Right cardiac atrium (tissue), 5 donors: ENCODE data around the gene CDH4. TPM values are rescaled to one million over a fixed set of nuclear protein-coding genes. Genes with fewer than 3 reads are reported as not detected.

ENCODE experiments used
- ATAC-seq, 2 donors: fragments of 200-7000 bp; cut with Tn5 transposase; one replicate each; pipeline versions ENCODE4 v1.8.0 to v1.9.1; 2020; ENCODE audit warnings: moderate library complexity in 2 of 2, mild to moderate bottlenecking in 1 of 2
- DNase-seq, 3 donors: peaks; one replicate each; pipeline ENCODE4 v3.0.0-alpha.2; 2020
- H3K27ac ChIP-seq: one replicate; pipeline ENCODE4 v1.5.1; 2013; ENCODE audit warnings: mild to moderate bottlenecking, low read length, control low read depth, moderate library complexity
- H3K27me3 ChIP-seq: one replicate; pipeline ENCODE4 v1.6.1; 2013; ENCODE audit not compliant: control insufficient read depth, insufficient read depth
- H3K4me1 ChIP-seq: one replicate; pipeline ENCODE4 v1.6.1; 2013; ENCODE audit warnings: low read length; ENCODE audit not compliant: control insufficient read depth, insufficient read depth
- H3K4me3 ChIP-seq: one replicate; pipeline ENCODE4 v1.5.1; 2013; ENCODE audit warnings: low read length, control low read depth
- H3K9me3 ChIP-seq: one replicate; pipeline ENCODE4 v1.6.1; 2013; ENCODE audit warnings: low read length; ENCODE audit not compliant: control insufficient read depth
- WGBS: extraction: QIAGEN DNeasy Blood & Tissue Kit; methylation state at CpG from one replicate; pipeline ENCODE4 v1.1.7; 2013; 5-methylcytosine and 5-hydroxymethylcytosine counted together
- intact Hi-C, 4 donors: fragments of 100-400 bp; cut with DNase I; formaldehyde crosslinking; loops; one replicate each; pipeline versions ENCODE4 v1.11.0 to v1.14.0; 2022 to 2023
- polyA plus RNA-seq: library from polyadenylated mRNA; stranded (reverse); fragments of 200-250 nt; gene quantifications from one replicate; pipeline ENCODE4 v1.2.3, GENCODE V29; 2013
- total RNA-seq, 4 donors: library from RNA; stranded (reverse); fragmentation: NEBNext Ultra II Directional; extraction: Animal tissue kit (Norgen Biotek cat#: 25700); gene quantifications; one replicate each; pipeline ENCODE4 v1.2.1, GENCODE V29; 2021
- donor health status: healthy with polysubstance abuse.
- donor health status: DM: no; HTN: yes; CAD: no.
- donor health status: DM: no; HTN: no; CAD: no.
- donor health status: DM: no; HTN: yes; CAD: no; lungs with severe emphysema.
- donor health status: DM: yes; HTN: yes; CAD: no.

The CDH4 gene
- total and polyA plus RNA-seq, 5 donors, result 0.21 to 1.0 (median 0.39) TPM

- no peaks in the 10 kb centered on the region for H3K4me1 ChIP-seq
- intact Hi-C loops, result no loop called here
- 98% methylated on average over 2 of the region's 2 CpGs for WGBS
- no peaks in the 10 kb centered on the region for H3K9me3 ChIP-seq
- ATAC-seq (no peak), DNase-seq (no peak)
- no peak overlapping the region for H3K27ac ChIP-seq
- no peaks in the 10 kb centered on the region for H3K27me3 ChIP-seq
- H3K4me3 ChIP-seq, result no peak overlapping the region
These were observed 333.7 kb downstream of the CDH4 start for GRCh38 chr20:61585764-61586163.

- WGBS, result 73% methylated on average over 7 of the region's 7 CpGs
These were observed 335.0 kb downstream of the CDH4 start for GRCh38 chr20:61587036-61587435.

DNA sequence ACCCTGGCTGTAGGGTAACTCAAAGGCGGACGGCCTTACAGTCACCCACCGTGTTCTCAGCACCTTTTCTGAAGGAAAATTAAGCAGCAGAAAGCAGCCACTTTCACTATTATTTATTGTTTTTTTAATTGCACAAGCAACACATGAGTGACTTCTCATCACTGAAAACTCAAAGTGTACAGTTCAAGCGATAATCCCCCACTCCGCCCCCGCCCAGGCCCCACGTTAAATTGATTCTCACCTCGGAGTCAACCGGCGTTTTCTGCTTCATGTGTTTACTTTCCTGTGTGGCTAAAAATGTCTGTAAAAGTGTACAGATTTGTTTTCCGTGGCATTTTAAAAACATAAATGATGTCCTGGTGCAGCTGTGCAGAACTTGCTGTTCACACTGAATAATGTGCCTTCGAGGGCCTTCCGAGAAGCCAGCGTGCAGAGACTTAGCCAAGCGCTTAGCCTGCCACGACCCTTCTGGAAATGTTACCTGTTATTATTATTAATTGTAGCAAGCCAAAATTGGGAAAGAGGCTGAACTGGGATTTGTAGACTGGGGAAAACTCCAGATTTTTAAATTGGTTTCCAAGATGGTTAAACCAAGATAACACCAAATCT lies 335.7 kb downstream of the CDH4 start:
- WGBS, result 88% methylated on average over 16 of the region's 16 CpGs
- DNase-seq, result no peak
- no peak overlapping the region for H3K4me3 ChIP-seq
- intact Hi-C loops, result no loop called here
- no peaks in the 10 kb centered on the region for H3K4me1 ChIP-seq
- ATAC-seq, result no peak
- no peaks in the 10 kb centered on the region for H3K9me3 ChIP-seq
- no peaks in the 10 kb centered on the region for H3K27me3 ChIP-seq
- no peak overlapping the region for H3K27ac ChIP-seq

More at GRCh38 chr20:61587036-61587435, 335.0 kb downstream of the CDH4 start:
- Histone ChIP-seq H3K9me3 (no peaks in the 10 kb centered on the region), H3K4me3 (no peak overlapping the region), H3K4me1 (no peaks in the 10 kb centered on the region), H3K27ac (no peak overlapping the region), H3K27me3 (no peaks in the 10 kb centered on the region)
- no peak for DNase-seq
- no peak for ATAC-seq
- intact Hi-C loops, result no loop called here

- intact Hi-C loops, result no loop called here
- Histone ChIP-seq H3K27me3 (no peaks in the 10 kb centered on the region), H3K27ac (no peak overlapping the region), H3K9me3 (no peaks in the 10 kb centered on the region), H3K4me3 (no peak overlapping the region), H3K4me1 (no peaks in the 10 kb centered on the region)
- DNase-seq (no peak), ATAC-seq (no peak)
- 31% methylated on average over 29 of the region's 29 CpGs for WGBS
These were observed 336.6 kb downstream of the CDH4 start for GRCh38 chr20:61588411-61589385.

DNA sequence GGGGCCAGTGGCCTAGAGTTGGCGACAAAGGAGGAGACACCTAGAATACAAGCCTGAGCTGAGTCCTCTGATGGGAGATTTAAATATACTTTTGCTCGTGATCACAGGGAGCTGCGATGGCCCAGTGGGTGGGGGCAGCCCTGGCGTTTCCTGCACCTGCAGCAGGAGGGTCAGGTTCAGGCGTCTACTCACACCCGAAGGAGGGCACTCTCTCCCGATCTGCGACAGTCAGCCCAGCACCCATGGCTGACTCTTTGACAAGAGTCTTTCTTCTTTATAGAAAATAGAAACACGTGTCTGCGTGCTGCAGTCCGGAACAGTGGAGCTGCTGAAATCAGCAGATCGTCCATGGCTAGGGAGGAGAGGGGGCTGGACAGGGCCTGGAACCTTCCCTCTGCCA lies 338.2 kb downstream of the CDH4 start:
- Histone ChIP-seq H3K27ac (no peak overlapping the region), H3K27me3 (no peaks in the 10 kb centered on the region), H3K4me1 (no peaks in the 10 kb centered on the region), H3K9me3 (no peaks in the 10 kb centered on the region), H3K4me3 (no peak overlapping the region)
- 80% methylated on average over 12 of the region's 12 CpGs for WGBS
- ATAC-seq, result no peak
- DNase-seq, result no peak
- intact Hi-C loops, result no loop called here

DNA sequence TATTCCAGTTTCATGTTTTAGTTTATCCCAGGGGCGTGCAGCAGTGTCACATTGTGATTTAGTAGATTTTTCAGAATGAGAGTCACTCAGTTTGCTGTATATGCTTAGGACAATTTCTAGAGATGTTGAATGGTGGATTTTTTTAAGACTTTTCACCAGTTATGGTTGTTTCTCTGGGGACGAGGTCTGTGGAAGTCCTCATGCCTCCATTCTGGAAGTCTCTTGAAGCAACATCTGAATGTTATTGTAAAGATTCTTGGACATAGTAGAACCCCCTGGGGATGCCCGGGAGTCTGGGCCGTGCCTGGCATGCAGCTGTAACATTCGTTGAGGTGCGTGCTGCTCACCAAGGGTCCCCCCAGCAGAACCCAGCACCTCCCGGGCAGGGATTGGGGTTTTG lies 341.5 kb downstream of the CDH4 start:
- no peak overlapping the region for H3K27ac ChIP-seq
- DNase-seq, result no peak
- ATAC-seq, result no peak
- WGBS, result 88% methylated on average over 7 of the region's 7 CpGs
- H3K4me3 ChIP-seq, result no peak overlapping the region
- intact Hi-C loops, result no loop called here
- no peaks in the 10 kb centered on the region for H3K9me3 ChIP-seq
- H3K27me3 ChIP-seq, result no peaks in the 10 kb centered on the region
- no peaks in the 10 kb centered on the region for H3K4me1 ChIP-seq

DNA sequence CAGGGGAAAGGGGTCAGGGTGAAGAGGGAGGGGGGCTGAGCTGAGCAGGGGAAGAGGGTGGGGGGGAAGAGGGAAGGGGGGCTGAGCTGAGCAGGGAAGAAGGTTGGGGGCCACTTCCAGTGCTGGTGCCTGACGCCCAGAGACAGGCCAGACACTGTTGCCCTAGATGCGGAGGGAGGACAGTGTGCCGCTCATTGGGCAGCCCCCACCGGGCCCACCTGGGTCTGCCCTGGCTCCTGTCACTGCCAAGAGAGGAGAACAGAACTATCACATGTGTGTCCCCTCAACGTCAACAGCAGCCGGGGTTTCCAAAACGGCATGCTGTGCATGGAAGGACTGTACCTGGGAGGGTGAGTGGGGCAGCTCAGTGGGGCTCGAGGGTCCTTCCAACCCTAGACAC lies 342.1 kb downstream of the CDH4 start:
- no peaks in the 10 kb centered on the region for H3K27me3 ChIP-seq
- 80% methylated on average over 8 of the region's 8 CpGs for WGBS

GRCh38 chr20:61595216-61595615 lies 343.2 kb downstream of the CDH4 start:
- Histone ChIP-seq H3K27ac (no peak overlapping the region), H3K9me3 (no peaks in the 10 kb centered on the region), H3K27me3 (no peaks in the 10 kb centered on the region), H3K4me1 (no peaks in the 10 kb centered on the region), H3K4me3 (no peak overlapping the region)
- ATAC-seq (no peak), DNase-seq (no peak)
- intact Hi-C loops, result no loop called here
- WGBS, result 87% methylated on average over 13 of the region's 13 CpGs

More for the DNA sequence above, 342.1 kb downstream of the CDH4 start:
- H3K27ac ChIP-seq, result no peak overlapping the region
- H3K4me3 ChIP-seq, result no peak overlapping the region
- no peaks in the 10 kb centered on the region for H3K4me1 ChIP-seq
- H3K9me3 ChIP-seq, result no peaks in the 10 kb centered on the region
- intact Hi-C loops, result no loop called here
- ATAC-seq, result no peak
- DNase-seq, result no peak

GRCh38 chr20:61596687-61597330 lies 344.7 kb downstream of the CDH4 start:
- no peak for DNase-seq
- 68% methylated on average over 8 of the region's 8 CpGs for WGBS
- intact Hi-C loops, result no loop called here
- no peak for ATAC-seq
- H3K4me3 ChIP-seq, result no peak overlapping the region
- no peaks in the 10 kb centered on the region for H3K27me3 ChIP-seq
- H3K4me1 ChIP-seq, result no peaks in the 10 kb centered on the region
- H3K9me3 ChIP-seq, result no peaks in the 10 kb centered on the region
- H3K27ac ChIP-seq, result no peak overlapping the region

DNA sequence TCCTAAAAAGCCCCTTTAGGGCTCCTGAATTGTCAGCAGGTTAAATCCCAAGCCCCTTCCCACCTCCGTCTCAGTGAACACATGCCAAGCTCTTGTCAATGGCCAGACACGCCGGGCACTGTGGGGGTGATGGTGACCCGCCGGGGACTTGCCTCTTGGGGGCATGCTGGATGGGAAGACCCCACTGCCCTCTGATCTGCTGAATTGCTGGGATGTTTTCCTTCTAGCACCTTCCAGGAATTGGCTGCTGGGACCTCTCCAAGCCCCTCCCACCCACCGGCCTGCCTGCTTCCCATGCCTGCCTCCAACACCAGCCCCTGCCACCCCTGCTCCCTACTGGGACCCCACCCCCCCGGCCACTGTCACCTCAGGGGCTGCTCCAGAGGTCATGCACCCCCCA lies 345.9 kb downstream of the CDH4 start:
- Histone ChIP-seq H3K27ac (no peak overlapping the region), H3K4me1 (no peaks in the 10 kb centered on the region), H3K9me3 (no peaks in the 10 kb centered on the region), H3K27me3 (no peaks in the 10 kb centered on the region), H3K4me3 (no peak overlapping the region)
- ATAC-seq, result no peak
- peak in 1 of 3 donors; percentile 9 for DNase-seq
- intact Hi-C loops, result no loop called here
- 69% methylated on average over 7 of the region's 7 CpGs for WGBS

- ATAC-seq, result no peak
- intact Hi-C loops, result no loop called here
These were observed 346.5 kb downstream of the CDH4 start for GRCh38 chr20:61598586-61598985.

More at GRCh38 chr20:61598586-61598985, 346.5 kb downstream of the CDH4 start:
- no peak for DNase-seq
- Histone ChIP-seq H3K27me3 (no peaks in the 10 kb centered on the region), H3K4me3 (no peak overlapping the region), H3K9me3 (no peaks in the 10 kb centered on the region), H3K27ac (no peak overlapping the region), H3K4me1 (no peaks in the 10 kb centered on the region)
- WGBS, result 82% methylated on average over 21 of the region's 21 CpGs
